ENCODE measurements around the gene OGFR.

Gene OGFR

GRCh38 chr20:62759981-62760431 is 44.6 kb upstream of the OGFR start:
- Histone ChIP-seq H3K4me3 (ENCODE audit: low read depth, low read length) (no peak overlapping the region), H3K9me3 (ENCODE audit: control insufficient read depth, low read length) (no peaks in the 10 kb centered on the region), H3K36me3 (ENCODE audit: control insufficient read depth, insufficient read depth, low read length) (no peaks in the 10 kb centered on the region), H2AFZ (no peak overlapping the region), H3K4me1 (no peaks in the 10 kb centered on the region), H3K27me3 (ENCODE audit: control insufficient read depth, insufficient read depth, low read length) (no peaks in the 10 kb centered on the region), H3K79me2 (no peaks in the 10 kb centered on the region), H3K9ac (no peak overlapping the region), H3K27ac (no peak overlapping the region), H3K4me2 (ENCODE audit: low read length) (no peak overlapping the region)
- TF ChIP-seq CTCF (IDR thresholded peaks at IDR 0.05), result no peak

- H3K4me1 ChIP-seq, result no peaks in the 10 kb centered on the region
- no peak overlapping the region for H3K9ac ChIP-seq
- no peak overlapping the region for H2AFZ ChIP-seq
- H3K79me2 ChIP-seq, result no peaks in the 10 kb centered on the region
- no peaks in the 10 kb centered on the region for H3K36me3 ChIP-seq (ENCODE audit: control insufficient read depth, insufficient read depth, low read length)
- no peak overlapping the region for H3K27ac ChIP-seq
- no peak overlapping the region for H3K4me3 ChIP-seq (ENCODE audit: low read depth, low read length)
- no peak for TF ChIP-seq CTCF (IDR thresholded peaks at IDR 0.05)
- no peaks in the 10 kb centered on the region for H3K9me3 ChIP-seq (ENCODE audit: control insufficient read depth, low read length)
- no peaks in the 10 kb centered on the region for H3K27me3 ChIP-seq (ENCODE audit: control insufficient read depth, insufficient read depth, low read length)
- H3K4me2 ChIP-seq (ENCODE audit: low read length), result no peak overlapping the region
Observed at GRCh38 chr20:62760471-62760855, 44.2 kb upstream of the OGFR start.

- no peak overlapping the region for H2AFZ ChIP-seq
- no peaks in the 10 kb centered on the region for H3K9me3 ChIP-seq (ENCODE audit: control insufficient read depth, low read length)
- H3K36me3 ChIP-seq (ENCODE audit: control insufficient read depth, insufficient read depth, low read length), result no peaks in the 10 kb centered on the region
- no peaks in the 10 kb centered on the region for H3K4me1 ChIP-seq
- no peaks in the 10 kb centered on the region for H3K79me2 ChIP-seq
- H3K27me3 ChIP-seq (ENCODE audit: control insufficient read depth, insufficient read depth, low read length), result no peaks in the 10 kb centered on the region
- TF ChIP-seq CTCF (IDR thresholded peaks at IDR 0.05), result no peak
- no peak overlapping the region for H3K9ac ChIP-seq
- no peak overlapping the region for H3K4me3 ChIP-seq (ENCODE audit: low read depth, low read length)
- no peak overlapping the region for H3K27ac ChIP-seq
- no peak overlapping the region for H3K4me2 ChIP-seq (ENCODE audit: low read length)
Observed at GRCh38 chr20:62760856-62761758, 43.5 kb upstream of the OGFR start.

GRCh38 chr20:62761759-62762131 is 42.9 kb upstream of the OGFR start:
- no peak for TF ChIP-seq CTCF (IDR thresholded peaks at IDR 0.05)
- no peaks in the 10 kb centered on the region for H3K27me3 ChIP-seq (ENCODE audit: control insufficient read depth, insufficient read depth, low read length)

GRCh38 chr20:62762376-62762775 is 42.3 kb upstream of the OGFR start:
- Histone ChIP-seq H3K4me2 (ENCODE audit: low read length) (no peak overlapping the region), H3K27me3 (ENCODE audit: control insufficient read depth, insufficient read depth, low read length) (no peaks in the 10 kb centered on the region), H2AFZ (no peak overlapping the region), H3K9ac (no peak overlapping the region), H3K4me3 (ENCODE audit: low read depth, low read length) (no peak overlapping the region), H3K36me3 (ENCODE audit: control insufficient read depth, insufficient read depth, low read length) (no peaks in the 10 kb centered on the region), H3K79me2 (no peaks in the 10 kb centered on the region), H3K9me3 (ENCODE audit: control insufficient read depth, low read length) (no peaks in the 10 kb centered on the region), H3K4me1 (no peaks in the 10 kb centered on the region), H3K27ac (no peak overlapping the region)
- no peak for TF ChIP-seq CTCF (IDR thresholded peaks at IDR 0.05)

More at GRCh38 chr20:62761759-62762131, 42.9 kb upstream of the OGFR start:
- no peaks in the 10 kb centered on the region for H3K4me1 ChIP-seq
- H3K4me2 ChIP-seq (ENCODE audit: low read length), result no peak overlapping the region
- no peaks in the 10 kb centered on the region for H3K79me2 ChIP-seq
- no peak overlapping the region for H3K27ac ChIP-seq
- no peak overlapping the region for H3K4me3 ChIP-seq (ENCODE audit: low read depth, low read length)
- H2AFZ ChIP-seq, result no peak overlapping the region
- H3K9ac ChIP-seq, result no peak overlapping the region
- no peaks in the 10 kb centered on the region for H3K9me3 ChIP-seq (ENCODE audit: control insufficient read depth, low read length)
- H3K36me3 ChIP-seq (ENCODE audit: control insufficient read depth, insufficient read depth, low read length), result no peaks in the 10 kb centered on the region

Data from parathyroid adenoma (tissue), 2 donors.